NCI-H526 treated with DMSO at 0.1 percent for 48 hours (cell line): ENCODE measurements around the gene LRP11.
"Not testable (repeated sequence)": the region's sequence is repeated elsewhere in the genome, so short reads cannot be mapped to it uniquely, and the experiment has no call there.

ENCODE experiments used
- DNase-seq: peaks from one replicate; lab custom pipeline; 2025; lab: John Stamatoyannopoulos, UW

Gene LRP11

GRCh38 chr6:149897855-149898744 lies 33.9 kb upstream of the LRP11 start, which contains the start of gene RAET1E:
TSS of gene RAET1E (minus strand) at chr6:149898113. CDS start at chr6:149890901, 7,212 bp downstream.
- DNase-seq = no peak

GRCh38 chr6:149897015-149897697 lies 33.0 kb upstream of the LRP11 start:
- no peak for DNase-seq

GRCh38 chr6:149896491-149896890 lies 32.3 kb upstream of the LRP11 start:
- DNase-seq = no peak

GRCh38 chr6:149895833-149896271 lies 31.7 kb upstream of the LRP11 start:
- DNase-seq = no peak

GRCh38 chr6:149895048-149895590 lies 31.0 kb upstream of the LRP11 start:
- DNase-seq = no peak

- not testable (repeated sequence) for DNase-seq
Measured at GRCh38 chr6:149891864-149892263, 27.7 kb upstream of the LRP11 start.

- no peak for DNase-seq
Measured at GRCh38 chr6:149891259-149891658, 27.1 kb upstream of the LRP11 start.

GRCh38 chr6:149890629-149891045 lies 26.5 kb upstream of the LRP11 start:
- no peak for DNase-seq

- no peak for DNase-seq
Measured at GRCh38 chr6:149889326-149889725, 25.2 kb upstream of the LRP11 start.

GRCh38 chr6:149888659-149889058 lies 24.5 kb upstream of the LRP11 start:
- DNase-seq = no peak

- no peak for DNase-seq
Measured at GRCh38 chr6:149888093-149888492, 23.9 kb upstream of the LRP11 start.

GRCh38 chr6:149887343-149887742 lies 23.2 kb upstream of the LRP11 start:
- DNase-seq = no peak

GRCh38 chr6:149885888-149886287 lies 21.7 kb upstream of the LRP11 start:
- DNase-seq = no peak

- DNase-seq = no peak
Measured at GRCh38 chr6:149884617-149885016, 20.5 kb upstream of the LRP11 start.

GRCh38 chr6:149884215-149884614 lies 20.1 kb upstream of the LRP11 start:
- no peak for DNase-seq

- no peak for DNase-seq
Measured at GRCh38 chr6:149881860-149882259, 17.7 kb upstream of the LRP11 start.

GRCh38 chr6:149881066-149881766 lies 17.1 kb upstream of the LRP11 start:
- DNase-seq = no peak

- DNase-seq = no peak
Measured at GRCh38 chr6:149877659-149878058, 13.5 kb upstream of the LRP11 start.

- no peak for DNase-seq
Measured at GRCh38 chr6:149876241-149876933, 12.2 kb upstream of the LRP11 start.

- DNase-seq = no peak
Measured at GRCh38 chr6:149872233-149872632, 8.1 kb upstream of the LRP11 start.

GRCh38 chr6:149871182-149871581 lies 7.0 kb upstream of the LRP11 start:
- no peak for DNase-seq
